22Rv1 (cell line): Measurements from ENCODE around the gene HERPUD1.

Source experiments
- ZFX ChIP-seq: fragments of 450-650 bp; IDR thresholded peaks from 2 replicates; pipeline ENCODE4 v1.6.1; 2017; ENCODE audit warnings: antibody characterized with exemption, borderline replicate concordance
- TF ChIP-seq, protein P1 (sequence below): fragments of 450-650 bp; IDR thresholded peaks from 2 replicates; pipeline ENCODE4 v1.5.1; 2017; ENCODE audit warnings: mild to moderate bottlenecking

DNA sequence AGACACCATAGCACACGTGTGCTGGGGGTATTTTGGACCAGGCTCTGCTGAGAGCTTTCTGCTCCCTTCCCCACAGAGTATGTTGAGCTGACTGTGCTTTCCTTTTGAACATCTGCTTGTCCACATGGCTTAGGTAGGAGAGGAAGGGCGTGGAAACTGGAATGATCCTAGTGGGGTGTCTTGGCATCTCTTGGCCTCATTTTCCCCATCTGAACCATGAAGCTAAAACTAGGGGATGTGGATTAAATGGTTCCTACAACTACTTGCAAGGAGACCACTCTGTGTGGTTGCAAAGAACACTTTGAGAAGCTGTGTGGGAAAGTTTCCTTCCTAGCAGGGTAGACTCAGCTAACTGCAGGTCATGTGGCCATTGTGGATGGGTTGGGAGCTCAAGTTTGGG, 50.8 kb downstream of the HERPUD1 start:
- TF ChIP-seq, protein P1, sequence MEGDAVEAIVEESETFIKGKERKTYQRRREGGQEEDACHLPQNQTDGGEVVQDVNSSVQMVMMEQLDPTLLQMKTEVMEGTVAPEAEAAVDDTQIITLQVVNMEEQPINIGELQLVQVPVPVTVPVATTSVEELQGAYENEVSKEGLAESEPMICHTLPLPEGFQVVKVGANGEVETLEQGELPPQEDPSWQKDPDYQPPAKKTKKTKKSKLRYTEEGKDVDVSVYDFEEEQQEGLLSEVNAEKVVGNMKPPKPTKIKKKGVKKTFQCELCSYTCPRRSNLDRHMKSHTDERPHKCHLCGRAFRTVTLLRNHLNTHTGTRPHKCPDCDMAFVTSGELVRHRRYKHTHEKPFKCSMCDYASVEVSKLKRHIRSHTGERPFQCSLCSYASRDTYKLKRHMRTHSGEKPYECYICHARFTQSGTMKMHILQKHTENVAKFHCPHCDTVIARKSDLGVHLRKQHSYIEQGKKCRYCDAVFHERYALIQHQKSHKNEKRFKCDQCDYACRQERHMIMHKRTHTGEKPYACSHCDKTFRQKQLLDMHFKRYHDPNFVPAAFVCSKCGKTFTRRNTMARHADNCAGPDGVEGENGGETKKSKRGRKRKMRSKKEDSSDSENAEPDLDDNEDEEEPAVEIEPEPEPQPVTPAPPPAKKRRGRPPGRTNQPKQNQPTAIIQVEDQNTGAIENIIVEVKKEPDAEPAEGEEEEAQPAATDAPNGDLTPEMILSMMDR = no peak
- TF ChIP-seq ZFX = no peak
